Mesothelial cell of epicardium (in vitro differentiated cells): ENCODE results near the gene NOSIP. TPM values are rescaled to one million over a fixed set of nuclear protein-coding genes. Genes with fewer than 3 reads are reported as not detected.

Experiments
- DNase-seq, 2 experiments: peaks; one replicate each; pipeline ENCODE4 v3.0.0; 2021; ENCODE audit warnings: low spot score in 2 of 2; ENCODE audit not compliant: unreplicated experiment in 2 of 2
- H3K27ac Mint-ChIP-seq: 2 replicates; pipeline ENCODE4 v1.8.0; 2021; ENCODE audit warnings: mixed read lengths
- H3K27me3 Mint-ChIP-seq: 2 replicates; pipeline ENCODE4 v1.8.0; 2021; ENCODE audit warnings: low read depth, mixed read lengths
- H3K36me3 Mint-ChIP-seq: 2 replicates; pipeline ENCODE4 v1.8.0; 2021; ENCODE audit warnings: mixed read lengths
- H3K4me1 Mint-ChIP-seq: 2 replicates; pipeline ENCODE4 v1.8.0; 2021; ENCODE audit warnings: mixed read lengths
- H3K4me3 Mint-ChIP-seq: 2 replicates; pipeline ENCODE4 v1.8.0; 2021; ENCODE audit warnings: mild to moderate bottlenecking, moderate library complexity, mixed read lengths
- H3K9me3 Mint-ChIP-seq: 2 replicates; pipeline ENCODE4 v1.8.0; 2021; ENCODE audit warnings: mixed read lengths
- total RNA-seq: library from RNA; stranded (reverse); gene quantifications from 3 replicates; pipeline ENCODE4 v1.2.1, GENCODE V29; 2021
- TF ChIP-seq, protein P1 (sequence below): fragments of 200-600 bp; sonication (generic); IDR thresholded peaks from one replicate; pipeline ENCODE4 v1.5.0; 2021; ENCODE audit warnings: antibody characterized with exemption; ENCODE audit not compliant: unreplicated experiment

NOSIP gene
- total RNA-seq, 1 donor from 2014 or later: 53.3 TPM

DNA sequence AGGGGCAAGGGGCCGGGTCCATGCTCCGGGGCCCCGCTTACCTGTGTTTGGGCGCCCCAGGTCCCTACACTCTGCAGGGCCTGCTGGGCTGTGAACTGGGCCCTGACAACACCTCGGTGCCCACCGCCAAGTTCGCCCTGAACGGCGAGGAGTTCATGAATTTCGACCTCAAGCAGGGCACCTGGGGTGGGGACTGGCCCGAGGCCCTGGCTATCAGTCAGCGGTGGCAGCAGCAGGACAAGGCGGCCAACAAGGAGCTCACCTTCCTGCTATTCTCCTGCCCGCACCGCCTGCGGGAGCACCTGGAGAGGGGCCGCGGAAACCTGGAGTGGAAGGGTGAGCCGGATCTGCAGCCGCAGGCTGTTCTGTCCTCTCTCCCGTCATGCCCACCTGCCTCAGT is 66.2 kb downstream of the NOSIP start:
- Mint-ChIP-seq H3K4me3 (peak overlapping the region; percentile 75), H3K36me3 (peaks cover 14% of the 10 kb centered on the region), H3K27me3 (no peaks in the 10 kb centered on the region), H3K4me1 (peaks cover 20% of the 10 kb centered on the region), H3K27ac (peak overlapping the region; percentile 86), H3K9me3 (no peaks in the 10 kb centered on the region)
- no peak for DNase-seq
- TF ChIP-seq, protein P1, sequence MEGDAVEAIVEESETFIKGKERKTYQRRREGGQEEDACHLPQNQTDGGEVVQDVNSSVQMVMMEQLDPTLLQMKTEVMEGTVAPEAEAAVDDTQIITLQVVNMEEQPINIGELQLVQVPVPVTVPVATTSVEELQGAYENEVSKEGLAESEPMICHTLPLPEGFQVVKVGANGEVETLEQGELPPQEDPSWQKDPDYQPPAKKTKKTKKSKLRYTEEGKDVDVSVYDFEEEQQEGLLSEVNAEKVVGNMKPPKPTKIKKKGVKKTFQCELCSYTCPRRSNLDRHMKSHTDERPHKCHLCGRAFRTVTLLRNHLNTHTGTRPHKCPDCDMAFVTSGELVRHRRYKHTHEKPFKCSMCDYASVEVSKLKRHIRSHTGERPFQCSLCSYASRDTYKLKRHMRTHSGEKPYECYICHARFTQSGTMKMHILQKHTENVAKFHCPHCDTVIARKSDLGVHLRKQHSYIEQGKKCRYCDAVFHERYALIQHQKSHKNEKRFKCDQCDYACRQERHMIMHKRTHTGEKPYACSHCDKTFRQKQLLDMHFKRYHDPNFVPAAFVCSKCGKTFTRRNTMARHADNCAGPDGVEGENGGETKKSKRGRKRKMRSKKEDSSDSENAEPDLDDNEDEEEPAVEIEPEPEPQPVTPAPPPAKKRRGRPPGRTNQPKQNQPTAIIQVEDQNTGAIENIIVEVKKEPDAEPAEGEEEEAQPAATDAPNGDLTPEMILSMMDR: no peak

DNA sequence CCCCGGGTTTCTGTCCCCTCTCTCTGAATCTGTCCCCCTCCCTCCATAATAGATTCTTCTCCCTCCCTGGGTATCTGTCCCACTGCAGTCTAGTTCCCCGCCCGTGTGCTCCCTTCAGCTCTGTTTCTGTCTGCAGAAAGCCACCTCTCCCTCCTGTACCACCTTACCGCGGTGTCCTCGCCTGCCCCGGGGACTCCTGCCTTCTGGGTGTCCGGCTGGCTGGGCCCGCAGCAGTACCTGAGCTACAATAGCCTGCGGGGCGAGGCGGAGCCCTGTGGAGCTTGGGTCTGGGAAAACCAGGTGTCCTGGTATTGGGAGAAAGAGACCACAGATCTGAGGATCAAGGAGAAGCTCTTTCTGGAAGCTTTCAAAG is 66.6 kb downstream of the NOSIP start:
- Mint-ChIP-seq H3K9me3 (no peaks in the 10 kb centered on the region), H3K27me3 (no peaks in the 10 kb centered on the region), H3K36me3 (peaks cover 12% of the 10 kb centered on the region), H3K27ac (peak overlapping the region; percentile 86), H3K4me3 (peak overlapping the region; percentile 75), H3K4me1 (peaks cover 20% of the 10 kb centered on the region)
- DNase-seq: no peak
- TF ChIP-seq, protein P1: no peak

DNA sequence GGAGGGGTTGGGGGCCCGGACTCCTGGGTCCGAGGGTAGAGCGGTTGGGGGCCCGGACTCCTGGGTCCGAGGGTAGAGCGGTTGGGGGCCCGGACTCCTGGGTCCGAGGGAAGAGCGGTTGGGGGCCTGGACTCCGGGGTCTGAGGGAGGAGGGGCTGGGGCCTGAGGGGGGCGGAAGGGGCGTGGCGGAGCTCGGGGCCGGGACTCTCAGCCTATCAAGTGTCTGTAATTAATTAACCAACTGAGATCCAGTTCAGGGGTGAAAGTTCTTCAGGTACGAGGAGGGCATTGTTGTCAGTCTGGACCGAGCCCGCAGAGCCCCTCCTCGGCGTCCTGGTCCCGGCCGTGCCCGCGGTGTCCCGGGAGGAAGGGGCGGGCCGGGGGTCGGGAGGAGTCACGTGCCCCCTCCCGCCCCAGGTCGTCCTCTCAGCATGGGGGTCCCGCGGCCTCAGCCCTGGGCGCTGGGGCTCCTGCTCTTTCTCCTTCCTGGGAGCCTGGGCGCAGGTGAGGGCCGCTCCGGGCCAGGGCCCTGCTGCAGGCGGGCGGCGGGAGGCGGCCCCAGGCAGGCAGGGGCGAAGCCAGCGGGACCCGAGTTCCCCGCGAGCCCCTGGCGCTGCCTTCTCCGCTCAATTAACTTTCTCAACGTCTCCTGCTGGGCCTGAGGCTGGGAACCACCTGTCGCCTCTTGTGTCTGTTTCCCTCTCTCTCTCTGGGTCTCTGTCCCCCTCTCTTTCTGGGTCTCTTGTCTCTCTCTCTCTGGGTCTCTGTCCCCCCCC is 67.2 kb downstream of the NOSIP start:
- Mint-ChIP-seq H3K27me3 (no peaks in the 10 kb centered on the region), H3K4me1 (peaks cover 20% of the 10 kb centered on the region), H3K27ac (peak overlapping the region; percentile 86), H3K4me3 (peak overlapping the region; percentile 87), H3K36me3 (peaks cover 12% of the 10 kb centered on the region), H3K9me3 (no peaks in the 10 kb centered on the region)
- TF ChIP-seq, protein P1: no peak
- DNase-seq: peak in 1 of 2 experiments; percentile 63

DNA sequence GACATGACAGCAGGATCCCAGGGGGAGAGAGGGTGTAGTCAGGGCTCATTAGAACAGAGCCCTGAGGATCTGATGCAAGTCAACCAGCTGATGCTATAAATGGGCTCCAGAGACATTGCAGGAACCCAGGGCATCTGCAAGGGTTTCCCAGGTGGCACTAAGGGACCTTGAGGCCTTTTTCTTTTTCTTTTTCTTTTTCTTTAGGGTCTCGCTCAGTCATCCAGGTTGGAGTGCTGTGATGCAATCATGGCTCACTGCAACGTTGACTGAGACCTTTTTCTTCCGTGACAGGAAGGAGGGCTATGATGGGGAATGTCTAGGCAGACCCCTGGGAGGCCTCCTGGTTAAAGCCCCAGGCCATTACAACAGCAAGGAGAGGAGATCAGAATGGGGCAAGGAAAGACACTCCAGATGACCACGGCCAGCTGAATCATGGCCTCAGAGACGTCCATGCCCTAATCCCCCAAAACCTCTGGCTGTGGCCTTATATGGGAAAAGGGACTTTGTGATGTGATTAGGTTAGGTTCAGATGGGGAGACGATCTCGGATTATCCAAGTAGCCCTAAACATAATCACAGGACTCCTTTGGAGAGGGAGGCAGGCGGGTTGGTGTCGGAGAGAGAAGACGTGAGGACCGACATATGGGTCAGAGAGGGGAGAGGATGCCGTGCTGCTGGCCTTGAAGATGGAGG is 72.4 kb downstream of the NOSIP start:
- Mint-ChIP-seq H3K4me3 (no peak overlapping the region), H3K36me3 (no peaks in the 10 kb centered on the region), H3K4me1 (peaks cover 18% of the 10 kb centered on the region), H3K9me3 (no peaks in the 10 kb centered on the region), H3K27ac (peak overlapping the region; percentile 43), H3K27me3 (no peaks in the 10 kb centered on the region)
- no peak for DNase-seq
- TF ChIP-seq, protein P1: no peak

DNA sequence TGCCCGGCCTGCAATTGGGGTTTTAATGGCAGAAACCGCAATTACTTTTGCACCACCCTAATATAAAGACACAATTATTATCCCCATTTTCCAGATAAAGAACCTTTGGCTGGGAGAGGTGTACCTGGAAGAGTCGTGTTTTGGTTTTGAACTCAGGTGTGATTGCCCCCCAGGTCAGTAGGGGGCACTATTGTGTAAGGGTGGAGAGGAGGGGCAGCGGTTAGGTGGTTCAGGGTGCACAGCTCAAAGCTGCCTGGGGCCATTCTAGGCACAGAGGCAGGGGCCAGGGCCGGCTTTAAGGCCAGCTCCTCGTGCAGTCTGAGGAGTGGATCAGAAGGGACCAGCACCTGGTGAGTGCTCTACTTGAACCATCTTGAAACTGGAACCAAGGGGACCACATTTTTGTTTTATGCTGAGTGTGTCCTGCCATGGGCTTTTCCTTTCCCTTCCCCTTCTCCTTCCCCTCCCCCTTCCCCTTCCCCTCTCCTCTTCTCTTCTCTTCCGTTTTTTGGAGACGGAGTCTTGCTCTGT is 73.7 kb downstream of the NOSIP start:
- H3K27ac Mint-ChIP-seq: no peak overlapping the region
- no peak overlapping the region for H3K4me3 Mint-ChIP-seq
- TF ChIP-seq, protein P1: peak; percentile 59
- H3K36me3 Mint-ChIP-seq: no peaks in the 10 kb centered on the region
- no peak for DNase-seq
- peaks cover 11% of the 10 kb centered on the region for H3K4me1 Mint-ChIP-seq
- no peaks in the 10 kb centered on the region for H3K9me3 Mint-ChIP-seq
- no peaks in the 10 kb centered on the region for H3K27me3 Mint-ChIP-seq

Other genes with a start within 250 kb of the NOSIP start
- gene CD37, start 245.2 kb downstream of the NOSIP start, total RNA-seq: not detected in 3 replicates
- gene TEAD2, start 218.1 kb downstream of the NOSIP start, total RNA-seq: 168 to 170 TPM (median 169 TPM) in 3 replicates
- 8.6 to 9.9 TPM (median 8.7 TPM) in 3 replicates for gene DKKL1, start 216.7 kb downstream of the NOSIP start, total RNA-seq
- gene KASH5, start 192.3 kb downstream of the NOSIP start, total RNA-seq: not detected in 3 replicates
- gene PTH2, start 157.1 kb downstream of the NOSIP start, total RNA-seq: not detected in 3 replicates
- not detected in 3 replicates for gene GFY, start 155.2 kb downstream of the NOSIP start, total RNA-seq
- gene SLC17A7, start 139.0 kb downstream of the NOSIP start, total RNA-seq: 0.34 to 0.45 TPM (median 0.35 TPM) in 3 replicates
- gene PIH1D1, start 128.7 kb downstream of the NOSIP start, total RNA-seq: 83.6 to 84.6 TPM (median 83.7 TPM) in 3 replicates
- 21.4 to 25.6 TPM (median 24.4 TPM) in 3 replicates for gene ALDH16A1, start 127.3 kb downstream of the NOSIP start, total RNA-seq
- gene FLT3LG, start 106.3 kb downstream of the NOSIP start, total RNA-seq: 1.8 to 2.4 TPM (median 2.0 TPM) in 3 replicates
- 2,869 to 2,959 TPM (median 2,954 TPM) in 3 replicates for gene RPL13A, start 92.9 kb downstream of the NOSIP start, total RNA-seq
- gene RPS11, start 84.1 kb downstream of the NOSIP start, total RNA-seq: 2,052 to 2,151 TPM (median 2,132 TPM) in 3 replicates
- 121 to 132 TPM (median 127 TPM) in 3 replicates for gene FCGRT, start 67.9 kb downstream of the NOSIP start, total RNA-seq
- 30.3 to 35.1 TPM (median 31.1 TPM) in 3 replicates for gene RCN3, start 52.6 kb downstream of the NOSIP start, total RNA-seq
- gene PRRG2, start 760 bp upstream of the NOSIP start, total RNA-seq: 0.87 to 1.4 TPM (median 1.1 TPM) in 3 replicates
- gene PRR12, start 10.6 kb upstream of the NOSIP start, total RNA-seq: 53.3 to 58.5 TPM (median 54.2 TPM) in 3 replicates
- gene RRAS, start 59.6 kb upstream of the NOSIP start, total RNA-seq: 26.0 to 28.6 TPM (median 26.9 TPM) in 3 replicates
- gene SCAF1, start 61.7 kb upstream of the NOSIP start, total RNA-seq: 87.3 to 89.9 TPM (median 88.9 TPM) in 3 replicates
- 89.4 to 101 TPM (median 95.0 TPM) in 3 replicates for gene IRF3, start 85.3 kb upstream of the NOSIP start, total RNA-seq
- 44.5 to 46.0 TPM (median 44.7 TPM) in 3 replicates for gene BCL2L12, start 85.4 kb upstream of the NOSIP start, total RNA-seq
- gene PRMT1, start 96.7 kb upstream of the NOSIP start, total RNA-seq: 273 to 283 TPM (median 280 TPM) in 3 replicates
- gene ADM5, start 109.0 kb upstream of the NOSIP start, total RNA-seq: 10.4 to 10.5 TPM (median 10.4 TPM) in 3 replicates
- gene CPT1C, start 110.6 kb upstream of the NOSIP start, total RNA-seq: 60.3 to 62.5 TPM (median 60.9 TPM) in 3 replicates
- not detected in 3 replicates for gene TSKS, start 182.8 kb upstream of the NOSIP start, total RNA-seq
- 84.6 to 89.6 TPM (median 85.2 TPM) in 3 replicates for gene AP2A1, start 186.4 kb upstream of the NOSIP start, total RNA-seq
- 23.1 to 25.8 TPM (median 23.2 TPM) in 3 replicates for gene FUZ, start 232.7 kb upstream of the NOSIP start, total RNA-seq
- gene MED25, start 237.7 kb upstream of the NOSIP start, total RNA-seq: 103 to 107 TPM (median 105 TPM) in 3 replicates